Measurements from ENCODE around the gene SMPD4.
"Not testable (repeated sequence)": the region's sequence is repeated elsewhere in the genome, so short reads cannot be mapped to it uniquely, and the experiment has no call there.

Gene SMPD4

DNA sequence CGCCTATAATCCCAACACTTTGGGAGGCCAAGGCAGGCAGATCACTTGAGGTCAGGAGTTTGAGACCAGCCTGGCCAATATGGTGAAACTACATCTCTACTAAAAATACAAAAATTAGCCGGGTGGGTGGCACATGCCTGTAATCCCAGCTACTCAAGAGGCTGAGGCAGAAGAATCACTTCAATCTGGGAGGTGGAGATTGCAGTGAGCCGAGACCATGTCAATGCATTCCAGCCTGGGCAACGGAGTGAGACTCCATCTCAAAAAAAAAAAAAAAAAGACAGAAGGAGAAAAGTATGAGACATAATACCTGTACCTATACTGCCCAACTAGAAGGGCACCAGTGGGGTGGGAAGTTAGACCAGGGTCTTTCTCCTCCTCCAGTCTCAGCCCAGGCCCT lies 22.0 kb downstream of the SMPD4 start:
- not testable (repeated sequence) for DNase-seq (ENCODE audit: low spot score)

- no peak for DNase-seq (ENCODE audit: low spot score)
Measured at GRCh38 chr2:130158631-130159030, 22.8 kb downstream of the SMPD4 start.

GRCh38 chr2:130157825-130158514 lies 23.4 kb downstream of the SMPD4 start:
- DNase-seq (ENCODE audit: low spot score), result not testable (repeated sequence)

DNA sequence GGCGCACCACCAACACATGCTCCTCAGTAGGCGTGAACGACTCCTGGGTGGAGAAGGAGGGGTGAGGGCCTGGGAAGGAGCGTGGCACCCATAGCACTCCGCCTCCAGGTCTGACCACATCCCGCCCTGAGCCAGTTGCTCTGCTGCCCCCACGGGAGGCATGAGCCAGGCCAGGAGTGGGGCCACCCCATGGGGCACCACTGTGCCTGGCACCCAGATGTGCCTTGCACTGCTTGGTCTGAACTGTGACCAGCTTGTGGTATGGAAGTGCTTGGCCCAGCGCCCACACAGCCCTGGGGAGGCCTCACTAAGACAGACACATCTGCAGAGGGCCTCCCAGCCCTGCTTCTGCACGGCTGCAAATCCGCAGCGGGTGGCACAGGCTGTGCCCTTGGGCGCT lies 24.0 kb downstream of the SMPD4 start:
- not testable (repeated sequence) for DNase-seq (ENCODE audit: low spot score)

GRCh38 chr2:130156624-130157004 lies 24.8 kb downstream of the SMPD4 start:
- DNase-seq (ENCODE audit: low spot score), result no peak

DNA sequence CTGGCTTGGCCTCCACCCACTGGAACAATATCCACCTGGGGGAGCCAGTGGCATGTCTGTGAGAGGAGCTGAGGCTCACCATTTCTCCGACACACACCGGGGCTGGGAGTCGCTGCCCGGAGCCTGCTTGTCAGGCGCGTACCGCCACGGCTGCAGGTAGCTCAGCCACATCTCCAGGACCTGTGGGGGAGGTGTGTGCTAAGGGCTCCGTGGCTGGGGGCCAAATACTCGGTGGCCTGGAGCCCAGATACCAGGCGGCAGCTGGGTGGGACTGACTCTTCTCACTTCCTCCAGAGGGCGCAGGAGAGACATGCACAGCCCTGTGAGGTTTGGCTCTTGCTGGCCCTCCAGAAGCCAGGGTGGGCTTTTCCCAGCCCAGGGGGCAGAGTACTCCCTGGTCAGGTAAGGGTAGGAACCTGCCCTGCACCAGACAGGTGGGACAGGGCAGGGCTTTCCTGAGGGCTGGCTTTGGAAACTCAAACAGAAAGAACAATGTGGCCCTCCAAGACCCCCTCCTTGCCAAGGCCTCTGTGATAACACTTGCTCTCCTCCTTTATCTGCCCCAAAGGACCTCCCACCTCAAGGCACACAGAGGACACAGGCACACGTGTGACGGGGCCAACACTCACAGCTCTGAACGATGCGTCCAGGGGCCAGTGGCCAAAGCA lies 25.3 kb downstream of the SMPD4 start:
- not testable (repeated sequence) for DNase-seq (ENCODE audit: low spot score)

DNA sequence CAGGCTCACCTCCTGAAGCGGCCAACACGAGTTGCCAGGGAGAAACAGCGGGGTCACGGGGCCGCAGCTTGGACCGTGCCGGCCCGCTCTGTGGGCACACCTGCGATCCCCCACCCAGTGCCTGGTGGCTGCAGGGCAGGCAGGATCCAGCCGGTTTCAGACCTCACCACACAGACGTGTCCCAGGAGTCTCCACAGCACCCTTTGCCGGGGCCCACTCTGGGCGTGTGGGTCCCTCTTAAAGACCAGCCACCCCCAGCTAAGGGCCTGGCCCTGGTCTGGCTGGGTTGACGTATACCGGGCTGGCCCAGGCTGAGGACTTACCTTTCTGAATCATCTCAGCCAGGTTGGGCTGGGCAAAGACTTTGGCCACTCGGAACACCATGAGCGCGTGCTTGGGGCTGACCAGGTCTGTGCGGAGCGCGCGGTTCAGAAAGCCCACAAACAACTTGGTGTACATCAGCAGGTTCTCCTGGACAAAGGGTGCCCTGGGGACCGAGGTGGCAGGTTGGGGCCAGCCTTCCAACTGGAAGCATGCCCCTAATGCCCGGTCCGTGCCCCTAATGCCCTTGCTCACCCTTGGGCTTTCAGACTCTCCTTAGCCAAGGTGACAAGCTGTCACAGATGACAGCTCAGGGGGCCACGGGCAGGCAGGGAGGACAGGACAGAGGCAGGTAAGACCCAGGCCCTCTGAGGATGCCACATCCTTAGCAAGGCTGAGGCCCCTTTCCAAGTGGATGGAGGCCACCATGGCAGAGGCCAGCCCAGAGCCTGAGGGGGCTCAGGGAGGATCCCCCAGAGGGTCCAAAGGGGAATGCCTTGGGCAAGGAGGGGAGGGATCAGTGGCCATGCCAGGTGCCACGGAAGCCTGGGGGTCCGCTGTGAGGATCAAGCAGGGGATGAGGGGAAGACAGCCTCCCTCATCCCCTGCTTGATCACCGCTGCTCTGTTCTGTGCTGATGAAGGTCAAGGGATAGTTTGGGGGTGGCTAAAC lies 26.3 kb downstream of the SMPD4 start:
- no peak for DNase-seq (ENCODE audit: low spot score)

DNA sequence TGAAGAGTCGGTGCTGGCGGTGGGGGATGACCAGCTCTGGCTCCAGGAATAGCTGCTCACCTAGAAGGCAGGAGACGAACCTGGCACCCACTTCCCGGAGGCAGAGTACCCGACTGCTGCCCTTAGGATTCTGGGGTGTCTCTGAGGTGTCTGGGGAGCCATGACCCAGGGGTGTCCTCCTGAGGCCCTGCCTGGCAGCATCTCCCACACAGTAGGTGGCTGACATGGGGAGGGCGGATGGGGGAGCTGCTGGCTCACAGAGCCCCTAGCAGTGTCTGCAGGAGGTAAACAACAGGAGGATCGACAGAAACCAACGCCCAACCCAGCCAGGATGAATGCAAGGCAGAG lies 27.0 kb downstream of the SMPD4 start:
- DNase-seq (ENCODE audit: low spot score), result not testable (repeated sequence)

DNA sequence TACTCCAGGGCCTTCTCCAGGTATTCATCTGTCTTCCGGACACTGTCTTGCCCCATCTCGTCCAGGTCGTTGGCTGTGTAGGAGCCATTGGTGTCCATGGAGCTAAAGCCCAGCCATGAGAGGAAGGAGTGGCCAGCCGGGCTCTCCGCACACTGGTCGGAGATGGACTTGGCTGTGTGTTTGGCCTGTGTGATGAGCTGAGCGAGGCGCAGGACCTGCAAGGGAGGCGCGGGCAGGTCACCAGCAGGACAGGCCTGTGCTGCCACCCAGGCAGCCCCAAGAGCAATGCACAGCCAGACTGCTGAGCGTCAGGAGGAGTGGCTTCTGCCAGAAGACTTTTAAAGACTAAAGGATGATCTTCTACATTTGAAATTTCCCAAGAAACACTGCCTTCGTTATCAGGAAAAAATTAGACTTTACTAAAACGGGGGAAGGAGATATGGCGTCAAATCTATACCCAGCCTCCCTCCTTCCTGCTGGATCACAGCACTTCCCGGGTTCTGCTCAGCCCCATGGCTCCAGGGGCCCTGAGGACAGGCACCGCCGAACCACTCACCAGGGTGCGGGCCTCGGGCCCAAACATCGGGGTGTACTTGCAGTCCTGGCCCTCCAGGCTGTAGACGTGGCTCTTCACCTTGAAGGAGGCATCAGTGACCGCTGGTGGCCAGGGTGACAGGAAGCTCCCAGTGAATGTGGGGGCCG lies 27.5 kb downstream of the SMPD4 start:
- DNase-seq (ENCODE audit: low spot score), result not testable (repeated sequence)

- DNase-seq (ENCODE audit: low spot score), result no peak
Measured at GRCh38 chr2:130152816-130153595, 28.4 kb downstream of the SMPD4 start.

- not testable (repeated sequence) for DNase-seq (ENCODE audit: low spot score)
Measured at GRCh38 chr2:130152136-130152815, 29.1 kb downstream of the SMPD4 start.

DNA sequence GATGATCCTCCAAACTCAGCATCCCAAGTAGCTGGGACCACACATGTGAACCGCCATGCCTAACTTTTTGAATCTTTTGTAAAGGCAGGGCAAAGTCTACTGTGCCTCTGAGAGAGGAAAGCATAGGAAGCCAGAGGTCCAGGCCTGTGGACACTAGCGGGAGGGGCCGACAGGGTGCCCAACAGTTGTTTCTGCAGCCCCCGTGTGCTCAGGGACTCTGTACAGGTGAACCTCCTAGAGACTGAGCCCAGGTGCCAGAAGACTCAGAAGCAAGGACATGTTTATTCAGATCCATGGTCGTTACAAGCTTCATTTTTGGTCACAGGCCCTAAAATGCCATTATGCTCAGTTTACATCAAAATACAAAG lies 30.3 kb downstream of the SMPD4 start:
- not testable (repeated sequence) for DNase-seq (ENCODE audit: low spot score)

DNA sequence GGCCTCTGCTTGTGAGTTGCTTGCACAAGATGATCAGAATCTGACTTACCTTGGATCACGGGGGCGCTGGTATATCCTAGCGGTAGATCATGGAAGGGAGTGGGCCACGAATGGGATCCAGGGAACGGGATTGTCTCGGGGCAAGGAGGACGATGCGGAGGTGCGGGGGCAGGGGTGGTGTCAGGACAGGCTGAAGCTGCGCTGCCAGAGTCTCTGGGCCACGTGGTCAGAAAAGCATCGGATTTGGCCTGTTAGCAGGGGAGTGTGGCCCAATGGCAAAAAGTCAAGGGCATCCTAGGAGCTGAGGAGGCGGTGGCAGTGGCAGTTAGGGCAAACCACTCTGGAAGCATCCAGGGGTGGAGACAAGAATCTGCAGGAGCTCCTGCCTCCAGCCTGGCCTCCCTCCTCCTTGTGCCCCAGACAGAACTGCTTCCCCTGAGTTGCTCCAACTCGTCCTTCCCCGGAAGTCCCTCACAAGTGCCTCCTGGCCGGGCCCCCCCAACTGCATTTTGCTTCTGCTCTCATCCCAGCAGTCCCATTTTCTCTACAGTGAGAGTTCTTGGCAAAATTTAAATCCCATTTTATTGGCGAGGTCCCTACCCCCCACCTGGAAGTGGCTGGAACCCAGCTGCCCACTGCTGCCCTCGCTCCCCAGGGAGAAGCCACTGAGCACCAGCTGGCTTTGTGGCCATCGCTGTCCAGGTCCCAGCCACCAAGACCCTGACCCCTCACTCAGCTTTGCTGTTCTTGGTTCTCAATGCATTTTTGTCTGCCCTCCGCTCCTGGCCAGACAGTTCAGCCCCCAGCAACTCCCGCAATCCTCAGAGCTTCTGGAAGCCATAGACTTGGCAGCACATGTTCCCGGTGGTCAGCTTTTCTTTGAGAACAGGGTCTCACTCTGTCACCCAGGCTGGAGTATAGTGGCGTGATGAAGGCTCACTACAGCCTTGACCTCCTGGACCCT lies 30.9 kb downstream of the SMPD4 start:
- DNase-seq (ENCODE audit: low spot score), result no peak

- DNase-seq (ENCODE audit: low spot score), result not testable (repeated sequence)
Measured at GRCh38 chr2:130148515-130148914, 32.9 kb downstream of the SMPD4 start.

- DNase-seq (ENCODE audit: low spot score), result peak; percentile 45
Measured at GRCh38 chr2:130145006-130145414, 36.4 kb downstream of the SMPD4 start, which contains the start of gene CCDC74B. Gene CCDC74B, minus strand, starts transcription at chr2:130145112. Its CDS starts 116 bp downstream, at chr2:130144996.

GRCh38 chr2:130143266-130144039 lies 37.9 kb downstream of the SMPD4 start:
- not testable (repeated sequence) for DNase-seq (ENCODE audit: low spot score)

DNA sequence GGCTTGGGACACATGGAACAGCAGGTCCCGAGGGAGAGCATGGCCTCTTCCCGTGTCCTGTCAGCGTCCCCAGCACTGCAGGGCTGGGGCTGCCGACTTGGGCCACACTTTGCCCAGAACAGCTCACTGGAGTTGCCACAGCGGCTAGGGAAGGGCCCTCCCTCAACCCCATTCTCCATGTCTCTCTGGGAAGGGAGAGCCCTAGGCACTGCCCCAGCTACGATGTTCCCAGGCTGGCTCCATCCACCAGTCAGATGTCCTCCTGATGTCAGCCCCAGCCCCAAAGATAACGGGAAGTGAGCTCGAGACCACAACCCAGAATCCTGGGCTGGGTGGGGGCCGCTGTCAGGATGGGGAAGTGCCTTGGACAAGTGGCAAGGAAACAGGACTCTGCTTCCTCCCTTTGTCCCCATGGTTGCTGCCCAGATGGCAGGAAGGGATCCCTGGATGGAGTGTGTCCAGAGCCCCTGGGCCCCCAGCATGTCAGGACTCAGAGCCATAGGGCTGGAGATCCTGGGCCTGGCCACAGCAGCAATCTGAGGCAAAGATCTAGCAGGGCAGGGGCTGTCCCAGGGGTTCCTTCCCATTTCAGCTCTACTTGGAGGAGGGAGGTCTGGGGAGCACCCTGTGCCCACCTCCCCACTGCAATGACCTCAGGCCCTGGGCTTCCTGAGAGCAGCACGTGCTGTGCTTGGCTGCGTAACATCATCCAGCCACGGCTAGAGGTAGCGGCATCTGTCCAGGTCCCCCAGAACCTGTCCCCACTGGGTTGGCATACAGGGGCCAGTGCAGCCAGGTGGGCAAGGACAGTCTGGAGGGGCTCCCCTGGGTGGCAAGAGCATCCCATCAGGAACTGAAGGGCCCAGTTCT lies 38.8 kb downstream of the SMPD4 start:
- not testable (repeated sequence) for DNase-seq (ENCODE audit: low spot score)
